HUES64 (cell line): ENCODE measurements around the gene DHRS4L2.
"Not testable (repeated sequence)": the region's sequence is repeated elsewhere in the genome, so short reads cannot be mapped to it uniquely, and the experiment has no call there.

Source experiments
- H3K27ac ChIP-seq: 2 replicates; pipeline ENCODE4 v1.7.0; 2013; ENCODE audit warnings: low read depth, low read length, inconsistent platforms
- H3K27me3 ChIP-seq: 2 replicates; pipeline ENCODE4 v1.6.1; 2013; ENCODE audit warnings: mild to moderate bottlenecking, low read length; ENCODE audit not compliant: insufficient read depth
- H3K36me3 ChIP-seq: 2 replicates; pipeline ENCODE4 v1.6.1; 2013; ENCODE audit warnings: mild to moderate bottlenecking, low read length; ENCODE audit not compliant: insufficient read depth
- H3K4me1 ChIP-seq: 2 replicates; pipeline ENCODE4 v1.6.1; 2013; ENCODE audit warnings: mild to moderate bottlenecking, low read length, moderate library complexity; ENCODE audit not compliant: insufficient read depth
- H3K4me3 ChIP-seq: 2 replicates; pipeline ENCODE4 v1.5.1; 2013; ENCODE audit warnings: mild to moderate bottlenecking, low read length, moderate library complexity
- H3K9ac ChIP-seq: 2 replicates; pipeline ENCODE4 v1.6.1; 2013; ENCODE audit warnings: mild to moderate bottlenecking, low read depth, low read length
- H3K9me3 ChIP-seq: 2 replicates; pipeline ENCODE4 v1.6.1; 2013; ENCODE audit warnings: low read depth, low read length; ENCODE audit not compliant: insufficient read depth
- WGBS: fragments of 150-250, 120-280 bp; methylation state at CpG from one replicate; pipeline ENCODE4 v1.1.7; 2013; ENCODE audit warnings: missing lambda C conversion rate; 5-methylcytosine and 5-hydroxymethylcytosine counted together

Gene DHRS4L2

GRCh38 chr14:24001078-24001477 lies 12.3 kb downstream of the DHRS4L2 start:
- not testable (repeated sequence) for H3K27me3 ChIP-seq, H3K4me1 ChIP-seq, H3K4me3 ChIP-seq, H3K9ac ChIP-seq, H3K36me3 ChIP-seq, H3K9me3 ChIP-seq, H3K27ac ChIP-seq

- not testable (repeated sequence) for H3K27ac ChIP-seq, H3K4me1 ChIP-seq, H3K36me3 ChIP-seq, H3K4me3 ChIP-seq, H3K27me3 ChIP-seq, H3K9ac ChIP-seq, H3K9me3 ChIP-seq
- WGBS: no CpG with 5 or more reads among the region's 2 CpGs
These were observed 12.9 kb downstream of the DHRS4L2 start for GRCh38 chr14:24001679-24002078.

- WGBS: 11% methylated on average over 4 of the region's 15 CpGs
- not testable (repeated sequence) for H3K9me3 ChIP-seq, H3K27me3 ChIP-seq, H3K4me1 ChIP-seq, H3K36me3 ChIP-seq, H3K27ac ChIP-seq, H3K9ac ChIP-seq
- peak overlapping the region; percentile 42 for H3K4me3 ChIP-seq
These were observed 17.7 kb downstream of the DHRS4L2 start for GRCh38 chr14:24006471-24006816.

GRCh38 chr14:24006817-24007652 lies 18.3 kb downstream of the DHRS4L2 start:
- H3K27me3 ChIP-seq, H3K27ac ChIP-seq, H3K9me3 ChIP-seq, H3K9ac ChIP-seq, H3K4me1 ChIP-seq, H3K36me3 ChIP-seq: not testable (repeated sequence)
- WGBS: 5% methylated on average over 57 of the region's 62 CpGs
- peak overlapping the region; percentile 42 for H3K4me3 ChIP-seq

- H3K27ac ChIP-seq: no peak overlapping the region
- H3K36me3 ChIP-seq: no peaks in the 10 kb centered on the region
- H3K9ac ChIP-seq: no peak overlapping the region
- no peaks in the 10 kb centered on the region for H3K9me3 ChIP-seq
- WGBS: 72% methylated on average over 2 of the region's 2 CpGs
- no peak overlapping the region for H3K4me3 ChIP-seq
- H3K4me1 ChIP-seq: peaks cover 9% of the 10 kb centered on the region; the same call in 1 of the 2 replicates
- no peaks in the 10 kb centered on the region for H3K27me3 ChIP-seq
These were observed 22.3 kb downstream of the DHRS4L2 start for GRCh38 chr14:24011051-24011450.

- not testable (repeated sequence) for H3K9ac ChIP-seq
These were observed 24.1 kb downstream of the DHRS4L2 start for GRCh38 chr14:24012726-24013273.

GRCh38 chr14:24013654-24014514 lies 25.2 kb downstream of the DHRS4L2 start:
- Histone ChIP-seq H3K4me3 (no peak overlapping the region), H3K9ac (no peak overlapping the region), H3K27me3 (no peaks in the 10 kb centered on the region), H3K36me3 (no peaks in the 10 kb centered on the region), H3K9me3 (no peaks in the 10 kb centered on the region), H3K27ac (no peak overlapping the region), H3K4me1 (peaks cover 9% of the 10 kb centered on the region; the same call in 1 of the 2 replicates)
- WGBS: 46% methylated on average over 11 of the region's 12 CpGs

More at GRCh38 chr14:24012726-24013273, 24.1 kb downstream of the DHRS4L2 start:
- H3K4me3 ChIP-seq, H3K27ac ChIP-seq, H3K4me1 ChIP-seq, H3K27me3 ChIP-seq, H3K36me3 ChIP-seq, H3K9me3 ChIP-seq: not testable (repeated sequence)
- 77% methylated on average over 4 of the region's 4 CpGs for WGBS

GRCh38 chr14:24015745-24016144 lies 27.0 kb downstream of the DHRS4L2 start:
- H3K9me3 ChIP-seq, H3K4me3 ChIP-seq: not testable (repeated sequence)
- WGBS: 90% methylated on average over 6 of the region's 6 CpGs

GRCh38 chr14:24018978-24019377 lies 30.2 kb downstream of the DHRS4L2 start:
- not testable (repeated sequence) for H3K9ac ChIP-seq, H3K27ac ChIP-seq, H3K4me3 ChIP-seq, H3K36me3 ChIP-seq, H3K27me3 ChIP-seq, H3K4me1 ChIP-seq, H3K9me3 ChIP-seq

More at GRCh38 chr14:24015745-24016144, 27.0 kb downstream of the DHRS4L2 start:
- not testable (repeated sequence) for H3K27me3 ChIP-seq, H3K4me1 ChIP-seq, H3K27ac ChIP-seq, H3K36me3 ChIP-seq, H3K9ac ChIP-seq

- not testable (repeated sequence) for H3K36me3 ChIP-seq, H3K9me3 ChIP-seq, H3K27ac ChIP-seq, H3K4me3 ChIP-seq, H3K27me3 ChIP-seq, H3K9ac ChIP-seq, H3K4me1 ChIP-seq
- WGBS: 28% methylated on average over 2 of the region's 2 CpGs
These were observed 31.2 kb downstream of the DHRS4L2 start for GRCh38 chr14:24019944-24020343.

GRCh38 chr14:24020520-24020919 lies 31.8 kb downstream of the DHRS4L2 start:
- H3K9me3 ChIP-seq, H3K9ac ChIP-seq, H3K27ac ChIP-seq, H3K4me1 ChIP-seq, H3K27me3 ChIP-seq, H3K4me3 ChIP-seq, H3K36me3 ChIP-seq: not testable (repeated sequence)
- WGBS: 87% methylated on average over 2 of the region's 3 CpGs
